Neural crest cell (in vitro differentiated cells): ENCODE results near the gene BRPF1. TPM values are rescaled to one million over a fixed set of nuclear protein-coding genes. Genes with fewer than 3 reads are reported as not detected.

Experiments
- DNase-seq: peaks from one replicate; pipeline ENCODE4 v3.0.0; 2021; ENCODE audit warnings: low read depth, mixed read lengths, low spot score
- H3K27ac Mint-ChIP-seq: one replicate; pipeline ENCODE4 v1.8.0; 2021; ENCODE audit warnings: mild to moderate bottlenecking, mixed read lengths; ENCODE audit not compliant: unreplicated experiment
- H3K27me3 Mint-ChIP-seq: 2 replicates; pipeline ENCODE4 v1.8.0; 2021; ENCODE audit warnings: low read depth, mild to moderate bottlenecking, mixed read lengths
- H3K36me3 Mint-ChIP-seq: 2 replicates; pipeline ENCODE4 v1.8.0; 2021; ENCODE audit warnings: low read depth, mild to moderate bottlenecking, mixed read lengths
- H3K4me1 Mint-ChIP-seq: 2 replicates; pipeline ENCODE4 v1.8.0; 2021; ENCODE audit warnings: mixed read lengths
- H3K4me3 Mint-ChIP-seq: one replicate; pipeline ENCODE4 v1.8.0; 2021; ENCODE audit warnings: mild to moderate bottlenecking, mixed read lengths
- H3K9me3 Mint-ChIP-seq: 2 replicates; pipeline ENCODE4 v1.8.0; 2021; ENCODE audit warnings: mixed read lengths
- total RNA-seq: library from RNA; stranded (reverse); gene quantifications from 2 replicates; pipeline ENCODE4 v1.2.1, GENCODE V29; 2021
- TF ChIP-seq, protein P1 (sequence below): fragments of 200-600 bp; sonication (generic); conservative IDR thresholded peaks from 2 replicates; pipeline ENCODE4 v1.5.0; 2021; ENCODE audit warnings: antibody characterized with exemption, mild to moderate bottlenecking

Gene BRPF1
- total RNA-seq, 1 donor from 2014 or later = 39.2 TPM

DNA sequence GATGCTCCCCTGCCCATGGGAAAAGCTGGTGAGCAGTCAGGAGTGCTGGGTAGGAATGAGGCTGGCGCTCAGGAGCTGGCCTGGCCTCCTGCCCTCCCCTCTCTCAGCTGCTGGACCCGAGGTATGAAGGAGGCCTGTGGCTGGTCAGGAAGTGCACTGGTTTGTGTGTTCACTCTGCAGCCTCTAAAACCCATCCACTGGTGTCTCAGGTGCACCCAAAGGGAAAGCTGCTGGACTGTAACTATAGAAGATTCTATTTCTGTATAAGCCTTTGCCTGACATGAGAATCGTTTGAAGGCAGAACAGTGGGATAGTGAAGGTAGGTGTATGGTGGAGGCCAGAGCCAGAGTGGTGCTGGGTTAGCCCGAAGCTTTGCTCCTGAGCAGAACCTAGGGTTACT is 33.6 kb upstream of the BRPF1 start:
- no peak overlapping the region for H3K27ac Mint-ChIP-seq
- no peak overlapping the region for H3K4me3 Mint-ChIP-seq

DNA sequence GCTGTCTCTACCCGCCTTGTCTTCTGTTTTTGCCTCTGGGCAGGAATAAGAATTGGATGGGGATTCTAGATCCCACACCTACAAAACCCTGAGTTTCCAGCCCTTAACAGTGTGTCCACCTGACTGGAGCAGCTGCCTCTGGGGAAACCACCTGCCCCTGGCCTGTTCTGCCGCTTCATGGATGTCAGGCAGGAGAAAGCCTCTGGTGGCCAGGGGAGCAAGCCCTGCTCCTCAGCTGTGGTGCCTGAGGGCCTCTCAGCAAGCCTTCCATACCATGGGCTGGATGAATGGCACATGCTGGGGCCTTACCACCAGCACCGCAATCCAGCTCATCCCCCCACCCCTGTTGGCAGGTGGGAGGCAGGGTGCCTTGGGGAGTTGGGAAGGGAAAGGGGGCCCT is 33.2 kb upstream of the BRPF1 start:
- no peaks in the 10 kb centered on the region for H3K9me3 Mint-ChIP-seq
- TF ChIP-seq, protein P1, sequence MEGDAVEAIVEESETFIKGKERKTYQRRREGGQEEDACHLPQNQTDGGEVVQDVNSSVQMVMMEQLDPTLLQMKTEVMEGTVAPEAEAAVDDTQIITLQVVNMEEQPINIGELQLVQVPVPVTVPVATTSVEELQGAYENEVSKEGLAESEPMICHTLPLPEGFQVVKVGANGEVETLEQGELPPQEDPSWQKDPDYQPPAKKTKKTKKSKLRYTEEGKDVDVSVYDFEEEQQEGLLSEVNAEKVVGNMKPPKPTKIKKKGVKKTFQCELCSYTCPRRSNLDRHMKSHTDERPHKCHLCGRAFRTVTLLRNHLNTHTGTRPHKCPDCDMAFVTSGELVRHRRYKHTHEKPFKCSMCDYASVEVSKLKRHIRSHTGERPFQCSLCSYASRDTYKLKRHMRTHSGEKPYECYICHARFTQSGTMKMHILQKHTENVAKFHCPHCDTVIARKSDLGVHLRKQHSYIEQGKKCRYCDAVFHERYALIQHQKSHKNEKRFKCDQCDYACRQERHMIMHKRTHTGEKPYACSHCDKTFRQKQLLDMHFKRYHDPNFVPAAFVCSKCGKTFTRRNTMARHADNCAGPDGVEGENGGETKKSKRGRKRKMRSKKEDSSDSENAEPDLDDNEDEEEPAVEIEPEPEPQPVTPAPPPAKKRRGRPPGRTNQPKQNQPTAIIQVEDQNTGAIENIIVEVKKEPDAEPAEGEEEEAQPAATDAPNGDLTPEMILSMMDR = no peak
- H3K27me3 Mint-ChIP-seq = peaks cover 14% of the 10 kb centered on the region
- H3K4me3 Mint-ChIP-seq = no peak overlapping the region
- no peak overlapping the region for H3K27ac Mint-ChIP-seq
- no peak for DNase-seq
- no peaks in the 10 kb centered on the region for H3K4me1 Mint-ChIP-seq
- no peaks in the 10 kb centered on the region for H3K36me3 Mint-ChIP-seq

More for the DNA sequence above, 33.6 kb upstream of the BRPF1 start:
- no peak for DNase-seq
- Mint-ChIP-seq H3K4me1 (no peaks in the 10 kb centered on the region), H3K36me3 (no peaks in the 10 kb centered on the region), H3K9me3 (no peaks in the 10 kb centered on the region), H3K27me3 (peaks cover 10% of the 10 kb centered on the region)
- TF ChIP-seq, protein P1 = no peak

DNA sequence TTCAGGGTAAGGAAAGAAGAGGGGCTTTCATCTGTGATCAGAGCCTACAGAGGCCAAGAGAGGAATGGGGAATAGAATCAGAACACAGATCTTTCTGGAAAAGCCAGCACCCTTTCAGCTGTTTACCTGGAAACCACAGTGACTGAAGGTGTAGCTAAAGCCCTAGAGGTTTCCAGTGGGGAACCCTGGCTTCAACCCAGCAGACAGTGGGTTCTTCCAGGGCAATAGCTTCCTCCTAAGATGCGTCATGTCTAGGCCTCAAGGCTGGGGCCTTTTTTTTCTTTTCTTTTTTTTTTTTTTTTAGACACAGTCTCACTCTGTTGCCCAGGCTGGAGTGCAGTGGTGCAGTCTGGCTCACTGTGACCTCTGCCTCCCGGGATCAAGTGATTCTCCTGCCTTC is 31.0 kb upstream of the BRPF1 start:
- Mint-ChIP-seq H3K27me3 (peaks cover 33% of the 10 kb centered on the region), H3K4me3 (no peak overlapping the region), H3K4me1 (peaks cover 4% of the 10 kb centered on the region), H3K27ac (no peak overlapping the region), H3K36me3 (no peaks in the 10 kb centered on the region), H3K9me3 (no peaks in the 10 kb centered on the region)
- no peak for DNase-seq
- TF ChIP-seq, protein P1 = no peak

DNA sequence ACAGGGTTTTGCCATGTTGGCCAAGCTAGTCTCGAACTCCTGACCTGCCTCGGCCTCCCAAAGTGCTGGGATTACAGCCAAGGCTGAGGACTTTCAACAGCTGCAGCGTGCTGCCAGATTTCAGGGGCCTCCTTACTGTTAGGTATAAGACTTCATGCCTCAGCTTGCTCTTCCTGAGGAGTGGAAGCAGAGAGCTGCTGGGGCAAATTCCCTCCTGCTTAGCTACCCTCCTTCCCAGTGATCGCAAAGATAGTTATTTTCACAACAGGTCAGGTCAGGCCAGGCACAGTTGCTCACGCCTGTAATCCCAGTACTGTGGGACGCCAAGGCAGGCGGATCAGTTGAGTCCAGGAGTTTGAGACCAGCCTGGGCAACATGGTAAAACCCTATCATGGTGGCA is 30.5 kb upstream of the BRPF1 start:
- H3K4me1 Mint-ChIP-seq = peaks cover 4% of the 10 kb centered on the region
- DNase-seq = no peak
- no peak overlapping the region for H3K27ac Mint-ChIP-seq
- no peaks in the 10 kb centered on the region for H3K36me3 Mint-ChIP-seq
- no peaks in the 10 kb centered on the region for H3K9me3 Mint-ChIP-seq
- peaks cover 37% of the 10 kb centered on the region for H3K27me3 Mint-ChIP-seq
- TF ChIP-seq, protein P1 = no peak
- no peak overlapping the region for H3K4me3 Mint-ChIP-seq

DNA sequence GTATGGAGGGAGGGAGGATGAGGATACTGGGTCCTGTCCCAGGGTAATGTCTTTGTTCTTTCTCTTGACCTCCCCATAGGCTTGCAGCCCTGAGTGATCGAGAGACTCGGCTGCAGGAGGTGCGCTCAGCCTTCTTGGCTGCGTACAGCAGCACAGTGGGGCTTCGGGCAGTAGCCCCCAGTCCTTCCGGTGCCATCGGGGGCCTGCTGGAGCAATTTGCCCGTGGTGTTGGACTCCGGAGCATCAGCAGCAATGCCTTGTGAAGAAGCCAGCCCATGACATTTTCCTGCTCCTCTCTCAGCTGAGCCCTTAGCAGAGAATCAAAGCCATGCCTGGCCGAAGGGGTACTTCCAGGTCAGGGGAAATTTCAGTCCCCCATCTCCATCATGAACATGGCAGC is 29.8 kb upstream of the BRPF1 start:
- TF ChIP-seq, protein P1 = no peak
- no peak for DNase-seq
- Mint-ChIP-seq H3K9me3 (no peaks in the 10 kb centered on the region), H3K4me3 (no peak overlapping the region), H3K36me3 (no peaks in the 10 kb centered on the region), H3K27ac (no peak overlapping the region), H3K27me3 (peaks cover 44% of the 10 kb centered on the region), H3K4me1 (peaks cover 4% of the 10 kb centered on the region)

DNA sequence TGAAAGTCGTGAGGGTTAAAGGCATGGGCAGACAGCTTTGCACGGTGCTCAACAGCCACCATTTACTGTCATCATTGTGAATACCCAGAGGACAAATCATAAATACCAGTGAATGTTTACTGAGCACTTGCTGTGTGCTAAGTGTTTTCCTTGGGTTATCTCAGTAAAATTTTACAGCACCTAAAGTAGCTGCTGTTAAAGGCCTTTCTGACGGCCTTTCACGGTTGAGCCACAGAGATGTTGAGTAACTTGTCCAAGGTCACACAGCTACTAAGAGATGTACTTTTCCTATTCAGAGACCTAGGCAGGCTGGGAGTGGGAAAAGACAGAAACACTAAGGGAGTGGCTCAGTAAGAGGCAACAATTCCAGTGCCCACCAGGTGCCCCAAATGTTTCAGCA is 28.3 kb upstream of the BRPF1 start:
- no peak for DNase-seq
- Mint-ChIP-seq H3K36me3 (no peaks in the 10 kb centered on the region), H3K9me3 (no peaks in the 10 kb centered on the region), H3K4me1 (peaks cover 4% of the 10 kb centered on the region), H3K27me3 (peaks cover 52% of the 10 kb centered on the region), H3K27ac (no peak overlapping the region), H3K4me3 (peak overlapping the region; percentile 41)
- TF ChIP-seq, protein P1 = no peak
